WTC11 (cell line): ENCODE measurements around the gene F2R. TPM values are rescaled to one million over a fixed set of nuclear protein-coding genes. Genes with fewer than 3 reads are reported as not detected.

Experiments used
- ATAC-seq: fragments of 200-7000 bp; cut with Tn5 transposase; 2 replicates; pipeline ENCODE4 v1.10.0; 2021; ENCODE audit warnings: mild to moderate bottlenecking, moderate library complexity
- CTCF ChIA-PET: fragments of 300-600 bp; sonication (Branson Sonifier 250); formaldehyde crosslinking; loops from one replicate; lab custom pipeline; 2021; ENCODE audit warnings: antibody characterized with exemption; lab: Charles Lee
- POLR2A ChIA-PET: fragments of 350-600 bp; sonication (Branson Sonifier 250); formaldehyde crosslinking; loops from one replicate; lab custom pipeline; 2021; ENCODE audit warnings: antibody characterized with exemption; lab: Charles Lee
- DNase-seq: peaks from one replicate; pipeline ENCODE4 v3.0.0; 2021; ENCODE audit warnings: low spot score
- H3K27ac Mint-ChIP-seq: 2 replicates; pipeline ENCODE4 v1.8.0; 2021; ENCODE audit warnings: mixed read lengths
- H3K27me3 Mint-ChIP-seq: 2 replicates; pipeline ENCODE4 v1.8.0; 2021; ENCODE audit warnings: low read depth, mild to moderate bottlenecking, moderate library complexity, mixed read lengths
- H3K36me3 Mint-ChIP-seq: 2 replicates; pipeline ENCODE4 v1.8.0; 2021; ENCODE audit warnings: mixed read lengths
- H3K4me1 Mint-ChIP-seq: 2 replicates; pipeline ENCODE4 v1.8.0; 2022; ENCODE audit warnings: mixed read lengths
- H3K4me3 Mint-ChIP-seq: 2 replicates; pipeline ENCODE4 v1.8.0; 2021; ENCODE audit warnings: mild to moderate bottlenecking, moderate library complexity, mixed read lengths
- H3K9me3 Mint-ChIP-seq: 2 replicates; pipeline ENCODE4 v1.8.0; 2021; ENCODE audit warnings: mixed read lengths
- AR ChIP-seq: fragments of 250-450 bp; sonication (Bioruptor Pico); IDR thresholded peaks from 2 replicates; pipeline ENCODE4 v1.9.0; 2021; ENCODE audit warnings: mild to moderate bottlenecking
- ATF1 ChIP-seq: sonication (generic); formaldehyde crosslinking; IDR thresholded peaks from 2 replicates; pipeline ENCODE4 v1.8.1; 2023; ENCODE audit warnings: mild to moderate bottlenecking, moderate library complexity, missing genetic modification reagents
- ATF3 ChIP-seq: sonication (generic); formaldehyde crosslinking; conservative IDR thresholded peaks from 2 replicates; pipeline ENCODE4 v1.8.1; 2022; ENCODE audit warnings: mild to moderate bottlenecking, missing genetic modification reagents
- GABPB1 ChIP-seq: sonication (generic); formaldehyde crosslinking; IDR thresholded peaks from 2 replicates; pipeline ENCODE4 v1.8.1; 2023; ENCODE audit warnings: mild to moderate bottlenecking, missing genetic modification reagents
- GRHL2 ChIP-seq: fragments of 250-450 bp; sonication (Bioruptor Pico); IDR thresholded peaks from 2 replicates; pipeline ENCODE4 v1.8.0; 2022; ENCODE audit warnings: mild to moderate bottlenecking, moderate library complexity; ENCODE audit not compliant: insufficient replicate concordance, severe bottlenecking
- IRF1 ChIP-seq: sonication (generic); formaldehyde crosslinking; IDR thresholded peaks from 2 replicates; pipeline ENCODE4 v1.8.0; 2023; ENCODE audit warnings: missing genetic modification reagents
- MAX ChIP-seq: sonication (generic); formaldehyde crosslinking; IDR thresholded peaks from 2 replicates; pipeline ENCODE4 v1.8.0; 2022; ENCODE audit warnings: mild to moderate bottlenecking, missing genetic modification reagents
- MLX ChIP-seq: sonication (generic); formaldehyde crosslinking; IDR thresholded peaks from 2 replicates; pipeline ENCODE4 v1.8.1; 2023; ENCODE audit warnings: mild to moderate bottlenecking, missing genetic modification reagents, moderate library complexity
- MXD4 ChIP-seq: fragments of 250-450 bp; sonication (Bioruptor Pico); IDR thresholded peaks from 2 replicates; pipeline ENCODE4 v1.8.0; 2021; ENCODE audit warnings: mild to moderate bottlenecking, moderate library complexity, borderline replicate concordance
- NR1H2 ChIP-seq: sonication (generic); formaldehyde crosslinking; IDR thresholded peaks from 2 replicates; pipeline ENCODE4 v1.9.0; 2021; ENCODE audit warnings: mild to moderate bottlenecking, moderate library complexity, missing genetic modification reagents
- NR2C2 ChIP-seq: sonication (generic); formaldehyde crosslinking; IDR thresholded peaks from 2 replicates; pipeline ENCODE4 v1.8.0; 2022; ENCODE audit warnings: mild to moderate bottlenecking, missing genetic modification reagents
- PRDM15 ChIP-seq: sonication (generic); formaldehyde crosslinking; IDR thresholded peaks from 2 replicates; pipeline ENCODE4 v1.8.0; 2022; ENCODE audit warnings: missing genetic modification reagents
- PRRX2 ChIP-seq: fragments of 250-450 bp; sonication (Bioruptor Pico); IDR thresholded peaks from 2 replicates; pipeline ENCODE4 v1.8.0; 2021; ENCODE audit warnings: mild to moderate bottlenecking
- SMAD4 ChIP-seq: sonication (generic); formaldehyde crosslinking; IDR thresholded peaks from 2 replicates; pipeline ENCODE4 v1.8.0; 2022; ENCODE audit warnings: mild to moderate bottlenecking, missing genetic modification reagents
- USF1 ChIP-seq: sonication (generic); formaldehyde crosslinking; IDR thresholded peaks from 2 replicates; pipeline ENCODE4 v1.8.0; 2022; ENCODE audit warnings: mild to moderate bottlenecking, missing genetic modification reagents
- USF2 ChIP-seq: sonication (generic); formaldehyde crosslinking; IDR thresholded peaks from 2 replicates; pipeline ENCODE4 v1.8.1; 2023; ENCODE audit warnings: mild to moderate bottlenecking, missing genetic modification reagents, moderate library complexity
- ZNF232 ChIP-seq: sonication (generic); formaldehyde crosslinking; IDR thresholded peaks from 2 replicates; pipeline ENCODE4 v1.8.0; 2022; ENCODE audit warnings: mild to moderate bottlenecking, missing genetic modification reagents
- ZNF532 ChIP-seq: fragments of 250-450 bp; sonication (Bioruptor Pico); IDR thresholded peaks from 2 replicates; pipeline ENCODE4 v1.9.0; 2021; ENCODE audit warnings: mild to moderate bottlenecking, borderline replicate concordance
- total RNA-seq: library from RNA; stranded (reverse); gene quantifications from 3 replicates; pipeline ENCODE4 v1.2.3, GENCODE V29; 2021

F2R gene
- total RNA-seq, 1 experiment from 2014 or later: 18.4 TPM

GRCh38 chr5:76669245-76669644, 46.7 kb upstream of the F2R start (continued):
- TF ChIP-seq IRF1 (CRISPR knock-in tag) (no peak), ATF3 (CRISPR knock-in tag) (no peak), ATF1 (CRISPR knock-in tag) (no peak)
- TF ChIP-seq, all 79 proteins: peak for 0

- H3K27ac Mint-ChIP-seq: no peak overlapping the region
- ChIA-PET CTCF (no interaction called here), POLR2A (no interaction called here)
- peaks cover 34% of the 10 kb centered on the region for H3K36me3 Mint-ChIP-seq
- DNase-seq: no peak
- no peaks in the 10 kb centered on the region for H3K27me3 Mint-ChIP-seq
- no peaks in the 10 kb centered on the region for H3K4me1 Mint-ChIP-seq
- H3K9me3 Mint-ChIP-seq: no peaks in the 10 kb centered on the region
- TF ChIP-seq NR2C2 (CRISPR knock-in tag): no peak
- no peak for TF ChIP-seq GRHL2 (CRISPR knock-in tag)
- TF ChIP-seq USF1 (CRISPR knock-in tag): no peak
- no peak for TF ChIP-seq PRRX2 (CRISPR knock-in tag)
- no peak for TF ChIP-seq USF2 (CRISPR knock-in tag)
- TF ChIP-seq ZNF532 (CRISPR knock-in tag): no peak
- no peak for TF ChIP-seq IRF1 (CRISPR knock-in tag)
- TF ChIP-seq ZNF232 (CRISPR knock-in tag): no peak
- TF ChIP-seq MXD4: no peak
- TF ChIP-seq SMAD4 (CRISPR knock-in tag): no peak
- no peak for TF ChIP-seq GABPB1
- no peak for TF ChIP-seq MLX
- TF ChIP-seq NR1H2 (CRISPR knock-in tag): no peak
- no peak for TF ChIP-seq PRDM15 (CRISPR knock-in tag)
- no peak for TF ChIP-seq MAX
- TF ChIP-seq AR (CRISPR knock-in tag): no peak
- H3K4me3 Mint-ChIP-seq: no peak overlapping the region
- no peak for ATAC-seq
These were observed 45.4 kb upstream of the F2R start for GRCh38 chr5:76670508-76670907.
